Activated CD4-positive, alpha-beta T cell treated with anti-CD3 and anti-CD28 coated beads for 1 hour (primary cell): Measurements from ENCODE around the gene FAM20C.
A peak's percentile ranks its signal among the peaks of the same experiment; 100 is the strongest.

Source experiments
- DNase-seq: peaks from one replicate; pipeline ENCODE4 v3.0.0-alpha.2; 2020

Gene FAM20C

DNA sequence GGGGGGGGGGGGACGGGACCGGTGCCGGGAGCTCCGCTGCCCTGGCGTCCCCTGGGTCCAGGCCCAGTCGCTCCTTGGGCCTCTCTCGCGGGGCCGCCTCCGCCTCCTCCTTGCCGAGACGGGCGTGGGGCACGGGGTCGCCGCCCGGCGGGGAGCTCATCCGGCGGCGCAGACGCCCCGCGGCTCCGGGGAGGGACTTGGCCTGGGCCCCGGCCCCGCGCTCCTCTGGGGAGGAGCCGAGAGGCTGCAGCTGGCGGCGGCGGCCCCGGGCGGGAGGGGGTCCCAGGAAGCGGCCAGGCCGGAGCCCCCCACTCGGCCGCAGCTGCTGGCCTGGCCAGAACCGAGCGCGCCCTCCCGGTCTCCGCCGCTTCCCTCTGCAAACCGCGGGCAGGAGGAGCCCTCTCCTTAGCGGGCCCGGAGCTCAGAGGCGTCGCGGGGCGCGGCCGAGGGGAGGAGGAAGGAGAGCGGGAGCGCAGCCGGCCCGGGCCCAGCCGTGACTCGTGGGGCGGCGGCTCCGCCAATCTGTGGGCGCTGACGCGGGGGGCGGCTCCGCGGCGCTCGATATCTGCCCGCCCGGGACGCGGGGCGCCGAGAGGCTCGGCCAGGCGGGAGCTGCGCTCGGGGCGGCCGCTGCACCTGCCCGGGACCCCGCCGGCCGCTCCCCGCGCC, at the start of gene FAM20C:
Gene FAM20C, plus strand, starts transcription at position 591 of the 669 bp plus-strand sequence. CDS start 629 bp downstream, outside the sequence.
- DNase-seq = no peak

DNA sequence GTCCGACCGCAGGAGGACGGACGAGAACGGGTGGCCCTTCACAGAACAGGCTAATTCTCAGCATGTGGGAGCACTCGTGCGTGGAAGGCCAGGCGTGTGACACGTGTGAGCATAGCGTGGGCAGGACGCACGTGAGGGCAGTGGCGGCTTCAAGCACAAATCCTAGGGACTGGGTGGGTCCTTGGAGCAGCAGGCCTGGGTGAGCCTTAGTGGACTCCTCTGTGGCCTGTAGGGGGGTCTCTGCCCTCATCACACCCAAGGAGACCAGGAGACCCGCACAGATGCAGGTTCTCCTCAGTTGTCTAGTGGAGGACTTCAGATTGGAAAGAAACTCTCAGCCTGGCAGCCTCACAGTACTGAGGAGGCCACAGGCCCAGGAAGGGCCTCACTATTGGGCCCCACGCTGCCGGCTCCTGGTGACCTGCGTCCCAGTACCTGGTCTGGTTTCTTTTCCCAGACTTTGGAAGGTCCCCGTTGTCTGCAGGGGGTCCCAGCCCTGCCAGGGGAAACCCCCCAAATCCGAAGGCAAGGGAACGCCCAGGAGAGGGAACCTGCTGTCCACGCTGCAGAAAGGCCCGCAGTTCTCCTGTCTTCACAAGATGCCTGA, 49.1 kb upstream of the FAM20C start:
- DNase-seq = no peak

DNA sequence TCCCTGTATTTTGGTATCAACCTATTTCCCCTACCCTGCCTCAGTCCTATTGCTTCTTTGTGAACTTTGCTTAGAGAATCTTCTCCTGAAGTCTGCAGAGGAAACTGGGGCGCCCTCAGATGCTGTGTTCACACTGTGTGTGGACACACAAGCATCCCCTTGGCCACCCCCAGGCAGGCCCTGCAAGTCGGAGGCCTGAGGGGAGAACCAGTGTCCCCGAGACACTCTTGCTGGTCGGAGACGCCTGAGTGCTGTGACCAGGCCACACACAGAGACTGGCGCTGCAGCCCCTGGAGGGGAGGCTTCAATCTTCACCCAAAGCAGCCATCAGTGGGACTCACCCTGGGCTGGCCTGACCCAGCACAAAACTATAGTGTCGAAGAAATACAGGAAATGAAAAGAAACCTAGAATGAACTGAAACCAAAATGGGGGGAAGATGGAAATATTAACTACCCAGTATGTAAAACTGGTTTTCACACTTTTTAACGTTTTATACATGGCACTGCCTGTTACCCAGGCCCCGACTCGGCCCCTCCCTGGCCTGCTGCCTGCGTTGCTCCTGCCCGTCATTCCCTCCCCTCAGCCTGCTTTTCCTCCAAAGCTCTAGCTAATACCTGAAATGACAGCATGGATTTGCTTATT, 48.4 kb upstream of the FAM20C start:
- DNase-seq = no peak

GRCh38 chr7:144454-144826, 47.9 kb upstream of the FAM20C start:
- no peak for DNase-seq

DNA sequence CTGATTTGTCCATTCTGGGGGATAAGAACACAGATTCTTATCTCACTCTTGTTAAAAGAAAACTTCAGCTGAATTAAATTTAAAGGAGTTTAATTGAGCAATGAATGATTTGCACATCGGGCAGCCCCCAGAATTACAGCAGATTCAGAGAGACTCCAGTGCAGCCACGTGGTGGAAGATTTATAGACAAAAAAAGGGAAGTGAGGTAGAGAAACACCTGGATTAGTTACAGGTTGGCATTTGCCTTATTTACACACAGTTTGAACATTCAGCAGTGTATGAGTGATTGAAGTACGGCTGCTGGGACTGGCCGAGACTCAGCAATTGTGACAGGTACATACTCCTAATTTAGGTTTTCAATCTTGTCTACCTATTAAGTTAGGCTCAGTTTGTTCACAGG, 46.5 kb upstream of the FAM20C start:
- no peak for DNase-seq

DNA sequence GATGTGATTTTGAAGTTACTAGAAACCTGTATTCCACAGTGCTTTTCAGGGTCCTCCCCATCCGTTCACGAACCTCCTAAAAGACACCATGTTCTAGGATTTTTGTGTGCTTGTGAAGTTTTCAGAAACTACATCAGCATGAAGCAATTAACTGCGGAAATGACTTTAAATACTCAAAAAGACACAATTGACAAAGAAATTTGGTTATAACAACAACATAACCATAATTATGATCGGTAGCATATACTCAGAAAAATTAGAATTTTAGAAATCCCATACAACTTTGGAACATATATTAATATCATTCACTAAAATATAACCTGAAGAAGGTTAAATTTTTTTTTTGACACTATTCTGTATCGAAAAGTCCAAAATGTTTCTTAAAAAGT, 43.8 kb upstream of the FAM20C start:
- no peak for DNase-seq

GRCh38 chr7:148932-149790, 43.2 kb upstream of the FAM20C start:
- peak; percentile 97 for DNase-seq

DNA sequence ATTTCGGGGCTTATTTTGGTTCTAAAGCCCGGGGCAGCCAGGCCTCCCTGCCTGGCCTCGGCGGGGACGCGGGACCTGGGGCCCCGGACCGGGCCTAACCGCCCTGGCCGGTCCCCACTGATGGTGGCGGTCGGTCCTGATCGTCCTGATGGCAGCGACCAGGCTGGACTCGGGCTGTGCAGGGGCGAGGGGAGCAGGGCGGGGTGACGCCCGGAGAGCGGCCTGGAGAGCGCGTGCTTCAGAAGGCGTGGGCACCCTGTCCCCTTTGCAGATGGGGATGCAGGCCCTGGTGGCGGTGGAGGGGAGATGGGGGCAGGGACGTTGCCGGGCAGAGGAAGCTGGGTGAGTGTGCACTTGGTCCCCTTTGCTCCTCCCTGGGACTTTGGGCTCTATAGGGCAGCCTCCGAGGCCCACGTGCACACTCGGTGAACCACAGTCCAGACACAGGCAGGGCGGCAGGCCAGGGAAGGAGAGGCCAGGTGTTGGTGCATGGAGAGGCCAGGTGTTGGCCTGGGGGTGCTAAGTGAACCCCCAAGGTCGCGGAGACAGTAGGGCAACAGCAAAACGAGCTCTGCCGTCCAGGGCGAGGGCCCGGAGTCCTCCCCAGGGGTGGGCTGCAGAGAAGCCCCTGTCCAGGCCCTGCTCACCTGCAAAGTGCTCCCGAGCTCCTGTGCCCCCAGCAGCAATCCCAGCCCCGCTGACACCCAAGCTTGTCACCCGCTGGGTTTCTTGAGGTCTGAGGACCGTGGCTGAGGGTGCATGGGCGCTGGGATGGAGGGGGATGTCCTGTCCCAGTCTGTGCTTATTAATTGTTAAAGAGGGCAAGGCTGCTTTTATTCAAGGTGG, 42.4 kb upstream of the FAM20C start:
- DNase-seq = peak; percentile 26

- DNase-seq = no peak
These were observed 41.6 kb upstream of the FAM20C start for GRCh38 chr7:150811-151221.

- no peak for DNase-seq
These were observed 40.9 kb upstream of the FAM20C start for GRCh38 chr7:151346-152050.

DNA sequence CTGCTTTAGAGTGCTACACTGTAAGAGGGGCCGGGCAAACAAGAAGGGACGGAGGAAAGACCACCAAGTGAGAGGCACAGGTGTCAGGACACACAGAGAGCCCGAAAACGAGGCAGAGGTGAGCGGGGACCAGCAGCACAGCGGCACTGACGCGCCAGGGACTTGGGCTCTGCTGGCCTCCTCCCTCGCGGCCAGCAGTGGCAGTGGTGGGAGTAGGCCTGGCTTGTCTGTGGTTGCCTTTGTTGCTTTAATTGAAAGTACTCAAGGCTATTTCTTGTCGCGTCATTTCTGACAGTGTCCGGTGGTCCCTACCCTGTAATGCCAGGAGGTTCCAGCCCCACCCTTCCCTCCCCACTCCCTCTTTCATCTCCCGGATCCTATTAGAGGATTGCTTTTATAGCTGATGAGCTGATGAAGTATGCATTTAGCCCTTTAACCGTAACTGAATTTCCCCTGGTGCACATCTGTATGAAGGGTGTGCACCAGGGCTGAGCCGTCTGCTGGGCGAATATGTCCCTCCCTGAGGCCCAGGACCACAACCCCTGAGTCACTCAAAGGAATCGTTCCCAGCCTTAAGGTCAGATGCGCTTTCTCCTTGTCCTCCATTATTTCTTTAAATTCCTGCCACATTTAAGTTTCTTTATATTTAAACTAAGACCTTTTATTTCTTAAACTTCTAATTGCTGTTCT, 39.5 kb upstream of the FAM20C start:
- no peak for DNase-seq

- no peak for DNase-seq
These were observed 38.8 kb upstream of the FAM20C start for GRCh38 chr7:153604-154003.

DNA sequence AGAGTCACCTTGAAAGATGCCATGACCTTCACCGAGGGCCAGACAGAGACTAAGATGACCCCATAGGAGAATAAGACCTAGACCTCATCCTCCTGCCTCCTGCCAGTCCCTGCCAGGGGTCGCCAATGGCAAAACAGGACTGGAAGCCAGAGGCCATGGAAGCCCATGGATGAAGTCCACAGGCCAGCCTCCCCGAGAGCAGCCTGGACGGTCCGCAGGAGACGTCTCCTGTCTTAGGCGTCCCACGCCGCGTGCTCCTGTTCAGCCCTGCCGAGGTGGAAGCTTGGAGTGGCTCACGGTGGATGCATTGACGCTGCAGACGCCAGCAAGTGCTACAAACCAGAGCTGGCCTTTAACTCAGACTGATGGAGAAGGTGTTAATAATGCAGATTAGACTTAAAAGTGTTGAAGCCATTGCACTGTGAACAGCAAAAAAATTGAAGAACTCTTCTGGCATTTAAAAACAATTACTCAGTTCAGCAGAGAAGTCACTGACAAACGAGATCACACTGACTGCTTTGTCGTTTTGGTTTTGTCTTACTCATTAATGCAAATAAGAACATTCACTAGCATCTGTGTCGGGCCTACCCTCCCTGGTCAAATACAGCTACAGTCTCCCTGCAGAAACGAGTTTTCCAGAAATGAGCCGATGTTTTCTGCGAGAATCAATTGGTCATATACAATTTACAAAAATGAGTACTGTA, 38.1 kb upstream of the FAM20C start:
- no peak for DNase-seq

DNA sequence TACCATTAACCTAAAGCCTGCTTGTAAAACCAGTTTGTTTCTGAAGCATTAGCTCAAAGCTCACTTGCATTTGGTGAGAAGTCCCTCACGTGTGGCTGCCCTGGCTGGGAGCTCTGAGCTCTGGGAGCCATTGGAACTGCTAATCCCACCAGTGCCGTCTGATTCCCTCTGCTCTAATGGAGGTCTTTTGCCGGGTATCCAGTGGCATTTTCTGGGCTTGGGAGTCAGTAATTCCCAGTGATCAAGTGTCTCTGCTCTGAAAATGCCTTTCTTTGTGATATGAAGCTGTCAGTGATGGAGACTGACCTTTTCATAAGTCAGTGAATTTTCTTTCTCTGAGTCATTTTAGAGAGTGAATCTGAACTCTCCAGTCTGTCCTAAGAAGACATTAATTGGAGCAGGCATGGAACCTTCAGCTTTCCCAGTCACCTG, 36.9 kb upstream of the FAM20C start:
- no peak for DNase-seq

DNA sequence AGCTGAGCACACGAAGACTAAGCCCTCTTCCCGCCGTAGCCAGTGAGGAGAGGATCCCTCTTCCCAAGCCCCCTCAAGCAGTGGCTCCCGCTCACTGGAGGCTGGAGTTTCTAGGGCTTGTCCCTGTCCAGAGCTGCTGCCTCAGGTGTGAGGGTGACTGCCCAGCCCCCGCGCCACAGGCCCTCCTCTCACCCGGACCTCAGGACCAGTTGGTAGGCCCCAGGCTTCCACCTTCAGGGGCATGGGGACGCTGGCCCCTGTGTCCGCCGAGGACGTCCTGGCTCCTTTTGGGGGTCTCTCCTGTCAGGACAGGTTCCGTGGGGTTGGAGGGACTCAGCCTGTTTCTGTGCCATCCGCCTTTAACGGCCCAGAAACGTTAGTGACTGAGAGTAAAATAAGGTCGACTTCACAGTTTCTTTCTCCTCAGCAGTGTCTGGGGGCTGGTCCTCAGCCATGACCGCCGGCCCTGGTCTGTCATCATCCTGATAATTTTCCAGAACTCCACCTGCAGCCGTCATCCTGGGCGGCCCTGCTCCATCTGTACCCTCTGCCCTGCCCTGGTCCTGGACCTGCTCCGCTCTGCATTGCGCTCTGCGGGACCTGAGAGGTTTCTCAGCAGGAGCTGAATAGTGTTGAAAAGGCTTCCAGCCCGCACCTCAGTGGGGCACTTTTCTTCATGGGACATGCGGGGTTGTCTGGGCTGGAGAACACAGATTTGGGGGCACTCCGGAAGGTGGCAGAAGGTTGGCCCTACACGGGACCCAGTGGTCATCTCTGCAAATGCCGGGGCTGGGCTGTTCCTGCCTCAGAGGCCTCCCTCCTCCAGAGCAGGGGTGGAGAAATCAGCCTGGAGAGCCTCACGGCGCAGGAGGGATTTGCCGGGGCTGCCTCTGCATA, 36.0 kb upstream of the FAM20C start:
- DNase-seq = no peak

DNA sequence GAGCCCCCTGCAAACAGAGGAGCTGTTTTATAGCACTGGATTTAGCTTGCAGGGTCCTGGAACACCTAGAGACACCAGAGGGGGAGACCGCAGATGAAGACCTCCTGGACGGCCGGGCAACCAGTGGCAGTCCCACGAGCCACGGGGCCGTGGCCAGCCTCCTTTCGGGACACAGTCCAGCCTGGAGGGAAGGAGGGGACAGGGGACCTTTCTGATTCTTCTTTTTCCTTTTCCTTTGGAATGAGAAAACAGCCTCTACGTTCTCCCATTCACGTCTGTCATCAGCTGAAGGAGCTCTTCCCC, 35.4 kb upstream of the FAM20C start:
- no peak for DNase-seq

DNA sequence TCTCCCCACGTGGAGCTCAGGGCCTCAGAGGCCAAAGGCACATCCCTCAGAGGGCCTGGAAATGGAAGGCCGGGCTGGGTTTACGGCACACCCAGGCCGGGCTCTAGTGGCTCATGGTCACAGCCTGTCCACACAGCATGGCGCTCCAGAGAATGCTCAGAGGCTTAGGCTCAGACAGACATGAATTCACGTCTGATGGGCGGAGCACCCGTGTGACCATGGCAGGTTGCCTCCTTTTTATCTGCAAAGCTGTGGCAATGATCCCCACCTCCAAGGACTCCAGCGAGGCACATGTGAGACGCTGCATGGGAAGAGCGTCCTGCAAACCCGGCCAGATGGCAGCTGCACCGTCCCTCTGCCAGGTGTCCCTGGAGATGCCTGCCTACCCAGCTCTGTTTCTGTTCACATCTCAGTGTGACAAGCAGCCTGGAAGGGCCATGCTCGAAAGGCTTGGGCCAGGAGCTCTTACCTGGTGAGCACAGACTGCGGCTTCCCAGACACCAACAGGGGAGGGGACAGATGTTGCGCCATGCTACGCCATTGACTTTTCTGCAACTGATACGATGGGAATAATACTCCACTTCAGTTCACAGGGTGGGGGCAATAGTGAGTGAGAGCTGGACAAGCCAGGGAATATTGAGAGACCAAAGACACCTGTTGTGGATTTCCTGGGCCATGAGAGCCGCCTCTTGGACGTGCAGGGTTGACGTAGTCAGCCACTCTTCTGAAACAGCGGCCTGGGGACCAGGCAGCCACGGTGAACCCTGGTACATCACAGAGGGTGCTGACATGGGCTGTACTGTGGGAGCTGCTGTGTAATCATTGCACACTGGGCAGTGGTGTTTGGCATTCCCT, 34.4 kb upstream of the FAM20C start:
- DNase-seq = no peak

GRCh38 chr7:158771-159170, 33.6 kb upstream of the FAM20C start:
- no peak for DNase-seq
